ENCODE measurements around the gene HECW1.

The HECW1 gene

GRCh38 chr7:43585562-43585961, 473.1 kb downstream of the HECW1 start:
- TF ChIP-seq CTCF (IDR thresholded peaks at IDR 0.05; ENCODE audit: low read length, missing control alignments) = no peak
- peak; percentile 87 for DNase-seq (ENCODE audit: low read depth)
- peak overlapping the region; percentile 93 for H3K4me3 ChIP-seq (replicated peaks; ENCODE audit: low read depth, low read length)

- TF ChIP-seq CTCF (IDR thresholded peaks at IDR 0.05; ENCODE audit: low read length, missing control alignments) = no peak
- H3K4me3 ChIP-seq (replicated peaks; ENCODE audit: low read depth, low read length) = no peak overlapping the region
Measured at GRCh38 chr7:43586251-43586900, 473.9 kb downstream of the HECW1 start.

DNA sequence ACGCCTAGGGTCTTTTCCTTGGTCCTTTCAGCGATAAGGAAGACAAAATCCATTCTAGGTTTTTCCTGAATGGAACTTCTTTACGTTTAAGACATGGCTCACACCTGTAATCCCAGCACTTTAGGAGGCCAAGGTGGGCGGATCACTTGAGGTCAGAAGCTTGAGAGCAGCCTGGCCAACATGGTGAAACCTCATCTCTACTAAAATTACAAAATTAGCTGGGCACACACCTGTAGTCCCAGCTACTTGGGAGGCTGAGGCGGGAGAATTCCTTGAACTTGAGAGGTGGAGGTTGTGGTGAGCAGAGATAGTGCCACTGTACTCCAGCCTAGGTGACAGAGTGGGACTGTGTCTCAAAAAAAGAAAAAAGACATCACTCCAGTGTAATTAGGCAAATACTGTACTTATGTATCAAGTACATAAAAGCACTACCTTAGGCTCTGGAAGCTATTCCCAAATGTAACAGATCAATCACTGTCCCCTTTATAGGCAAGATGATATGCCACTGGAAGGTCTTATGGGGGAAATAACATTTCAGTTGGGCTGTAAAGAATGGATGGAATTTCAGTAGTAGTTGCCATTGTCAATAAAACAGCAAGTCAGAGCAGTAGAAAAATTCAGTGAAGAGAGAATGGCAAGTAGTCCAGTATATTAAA, 476.2 kb downstream of the HECW1 start:
- TF ChIP-seq CTCF (IDR thresholded peaks at IDR 0.05; ENCODE audit: low read length, missing control alignments) = no peak
- no peak for DNase-seq (ENCODE audit: low read depth)
- H3K4me3 ChIP-seq (replicated peaks; ENCODE audit: low read depth, low read length) = no peak overlapping the region

More at GRCh38 chr7:43586251-43586900, 473.9 kb downstream of the HECW1 start:
- peak; percentile 40 for DNase-seq (ENCODE audit: low read depth)

DNA sequence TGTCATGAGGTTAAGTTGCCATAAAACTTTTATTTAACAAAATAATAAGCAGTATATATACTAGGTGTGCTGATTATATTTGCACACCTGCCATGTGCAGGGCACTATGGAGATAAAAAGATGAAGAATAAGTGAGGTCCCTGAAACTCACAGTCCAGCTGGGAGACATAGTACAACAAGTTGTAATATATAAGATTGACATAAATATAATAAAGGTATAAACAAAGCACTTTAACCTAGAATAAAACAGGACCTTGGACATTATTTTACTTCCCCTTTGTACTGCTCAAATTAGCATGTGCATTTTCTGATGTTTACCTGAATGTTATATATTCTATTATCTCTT, 476.7 kb downstream of the HECW1 start:
- no peak overlapping the region for H3K4me3 ChIP-seq (replicated peaks; ENCODE audit: low read depth, low read length)
- no peak for DNase-seq (ENCODE audit: low read depth)
- no peak for TF ChIP-seq CTCF (IDR thresholded peaks at IDR 0.05; ENCODE audit: low read length, missing control alignments)

DNA sequence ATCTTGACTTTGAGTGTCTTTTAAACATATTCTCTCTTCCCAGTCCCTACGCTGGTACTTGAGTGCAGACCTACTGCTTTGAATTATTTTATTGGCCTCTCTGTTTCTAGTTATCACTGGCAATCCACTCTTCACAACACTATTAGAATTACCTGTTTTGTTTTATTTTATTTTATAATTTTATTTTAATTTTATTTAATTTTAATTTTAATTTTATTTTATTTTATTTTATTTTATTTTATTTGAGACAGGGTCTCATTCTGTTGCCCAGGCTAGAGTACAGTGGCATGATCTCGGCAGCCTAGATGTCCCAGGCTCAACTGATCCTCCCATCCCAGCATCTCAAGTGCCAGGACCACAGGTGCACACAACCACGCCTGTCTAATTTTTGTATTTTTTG, 477.3 kb downstream of the HECW1 start:
- no peak for TF ChIP-seq CTCF (IDR thresholded peaks at IDR 0.05; ENCODE audit: low read length, missing control alignments)
- DNase-seq (ENCODE audit: low read depth) = no peak
- no peak overlapping the region for H3K4me3 ChIP-seq (replicated peaks; ENCODE audit: low read depth, low read length)

DNA sequence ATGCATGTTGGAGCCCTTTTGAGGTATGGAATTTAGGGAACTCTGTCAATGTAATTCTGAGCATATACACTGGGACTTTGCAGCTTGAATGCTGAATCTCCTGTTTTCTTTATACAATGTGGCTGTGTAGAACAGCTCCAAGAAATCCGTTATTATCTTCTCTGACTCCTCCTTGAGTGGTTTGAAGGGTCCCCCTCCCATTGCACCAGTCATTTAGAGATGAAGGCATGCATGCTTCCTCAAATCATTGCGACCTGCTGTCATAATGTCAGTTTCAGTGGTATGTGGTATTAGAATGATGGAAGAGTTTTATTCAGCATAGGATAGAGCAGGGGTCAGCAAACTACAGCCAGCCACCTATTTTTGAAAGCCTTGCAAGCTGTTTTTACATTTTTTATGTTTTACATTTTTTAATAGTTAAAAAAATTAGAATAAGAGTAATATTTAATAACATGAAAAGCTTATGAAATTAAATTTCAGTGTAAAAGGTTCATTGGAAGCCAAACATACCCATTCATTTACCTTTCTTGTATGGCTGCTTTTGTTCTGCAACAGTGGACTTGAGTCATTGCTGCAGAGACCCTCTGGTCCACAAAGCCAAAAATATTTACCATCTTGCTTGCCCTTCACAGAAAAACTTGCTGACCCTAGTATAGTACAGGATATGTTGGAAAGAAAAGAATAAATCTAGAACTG, 478.6 kb downstream of the HECW1 start:
- DNase-seq (ENCODE audit: low read depth) = no peak
- H3K4me3 ChIP-seq (replicated peaks; ENCODE audit: low read depth, low read length) = no peak overlapping the region
- no peak for TF ChIP-seq CTCF (IDR thresholded peaks at IDR 0.05; ENCODE audit: low read length, missing control alignments)
